NCI-H510A (cell line): ENCODE data around the gene SPRR2F.
"Not testable (repeated sequence)": the region's sequence is repeated elsewhere in the genome, so short reads cannot be mapped to it uniquely, and the experiment has no call there.

Source experiments
- DNase-seq: peaks from one replicate; lab custom pipeline; 2025; lab: John Stamatoyannopoulos, UW

SPRR2F gene

GRCh38 chr1:153113416-153113815 lies at the start of gene SPRR2F:
Gene SPRR2F, minus strand, starts transcription at chr1:153113516. Its CDS starts 783 bp downstream, at chr1:153112733.
- no peak for DNase-seq

GRCh38 chr1:153155541-153155940 lies 42.2 kb upstream of the SPRR2F start:
- no peak for DNase-seq

DNA sequence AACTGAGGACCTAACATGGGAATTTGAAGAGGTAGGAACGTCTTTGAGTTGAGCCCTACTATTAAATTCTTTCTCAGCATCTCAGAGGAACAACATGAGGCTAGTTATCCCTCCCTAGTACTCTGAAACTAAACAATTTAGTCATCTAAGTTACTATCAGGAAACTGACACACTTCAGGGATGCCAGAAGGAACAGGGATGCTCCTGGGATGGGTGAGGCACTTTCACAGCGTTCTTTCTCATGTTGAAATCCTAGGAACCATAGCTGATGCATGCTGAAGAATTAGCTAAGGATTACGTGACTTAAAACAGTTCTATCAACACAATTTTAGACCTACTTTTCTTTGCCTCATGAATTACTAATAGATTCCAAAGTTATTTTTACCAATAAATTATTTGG lies 39.2 kb upstream of the SPRR2F start:
- no peak for DNase-seq

DNA sequence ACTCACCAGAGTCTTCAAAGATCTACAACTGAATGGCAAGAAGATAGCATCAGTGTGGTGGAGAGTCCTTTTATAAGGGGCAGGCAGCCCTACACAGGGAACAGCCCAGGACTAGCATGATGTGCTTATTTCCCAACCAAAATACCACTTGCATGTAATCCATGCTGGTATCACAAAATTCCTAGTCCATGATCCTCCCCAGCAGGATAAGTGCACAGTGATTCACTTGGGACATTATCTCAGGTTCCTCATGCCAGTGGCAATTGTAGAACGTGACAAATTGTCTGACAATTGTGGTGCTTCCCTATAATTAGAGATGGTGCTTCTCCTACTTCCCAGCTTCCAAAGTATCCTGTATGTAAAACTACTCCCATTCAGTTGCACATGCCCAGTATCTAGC lies 37.5 kb upstream of the SPRR2F start, which contains the start of gene SPRR2G:
TSS of gene SPRR2G (minus strand) at position 45 of the 400 bp plus-strand sequence. CDS start 780 bp downstream, outside the sequence.
- no peak for DNase-seq

GRCh38 chr1:153141377-153141776 lies 28.1 kb upstream of the SPRR2F start:
- no peak for DNase-seq

DNA sequence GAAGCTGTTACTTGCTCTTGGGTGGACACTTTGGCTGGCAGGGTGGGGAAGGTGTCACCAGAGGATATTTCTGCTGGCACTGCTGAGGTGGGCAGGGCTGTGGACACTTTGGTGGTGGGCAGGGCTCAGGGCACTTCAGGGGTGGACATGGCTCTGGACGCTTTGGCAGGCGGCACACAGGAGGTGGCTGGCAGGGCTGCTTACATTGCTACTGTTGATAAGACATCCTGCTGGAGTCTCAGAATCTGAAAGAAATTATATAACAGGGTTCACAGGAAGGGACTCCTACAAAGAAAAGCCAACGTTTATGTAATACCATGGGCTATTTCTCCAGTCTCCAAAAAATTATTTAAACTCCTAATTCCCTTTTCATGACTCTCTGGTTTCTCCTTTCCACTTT lies 27.2 kb upstream of the SPRR2F start:
- DNase-seq = no peak

GRCh38 chr1:153133743-153134142 lies 20.4 kb upstream of the SPRR2F start:
- DNase-seq = no peak

- no peak for DNase-seq
Observed at GRCh38 chr1:153133267-153133666, 20.0 kb upstream of the SPRR2F start.

GRCh38 chr1:153128688-153129087 lies 15.4 kb upstream of the SPRR2F start:
- DNase-seq = not testable (repeated sequence)

GRCh38 chr1:153127296-153127695 lies 14.0 kb upstream of the SPRR2F start:
- DNase-seq = no peak

- DNase-seq = no peak
Observed at GRCh38 chr1:153125536-153125935, 12.2 kb upstream of the SPRR2F start.

DNA sequence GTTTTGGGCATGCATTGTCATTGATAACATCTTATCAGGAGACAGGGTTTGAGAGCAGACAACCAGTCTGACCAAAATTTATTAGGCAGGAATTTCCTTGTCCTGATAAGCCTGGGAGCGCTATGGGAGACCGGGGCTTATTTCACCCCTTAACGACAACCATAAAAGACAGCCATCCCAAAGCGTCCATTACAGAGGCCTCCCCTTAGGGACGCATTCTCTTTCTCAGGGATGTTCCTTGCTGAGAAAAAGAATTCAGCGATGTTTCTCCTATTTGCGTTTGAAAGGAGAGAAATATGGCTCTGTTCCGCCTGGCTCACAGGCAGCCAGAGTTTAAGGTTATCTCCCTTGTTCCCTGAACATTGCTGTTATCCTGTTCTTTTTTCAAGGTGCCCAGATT lies 10.5 kb upstream of the SPRR2F start:
- not testable (repeated sequence) for DNase-seq

DNA sequence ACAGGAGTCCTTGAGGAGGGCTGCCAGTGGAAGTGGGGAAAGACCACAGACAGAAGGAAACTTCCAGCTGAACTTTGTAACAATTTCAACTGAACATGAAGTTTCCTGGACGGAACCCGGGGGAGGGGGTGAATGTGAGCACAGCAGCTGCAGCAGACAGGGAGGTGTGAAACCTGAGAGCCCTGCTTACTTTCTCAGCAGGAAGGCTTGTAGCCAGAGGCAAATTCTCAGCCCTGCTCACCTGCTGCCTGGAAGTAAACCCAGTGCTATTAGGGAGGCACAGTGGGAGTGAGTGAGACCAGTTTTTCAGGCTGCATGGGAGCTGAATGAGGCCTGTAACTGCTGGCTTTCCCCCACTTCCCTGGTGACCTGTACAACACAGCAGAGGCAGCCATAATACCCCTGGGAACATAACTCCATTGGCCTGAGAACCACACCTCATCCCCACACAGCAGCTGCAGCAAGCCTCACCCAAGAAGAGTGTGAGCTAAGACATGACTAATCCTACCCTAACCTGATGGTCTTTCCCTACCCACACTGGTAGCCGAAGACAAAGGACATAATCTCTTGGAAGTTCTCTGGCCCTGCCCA lies 9.6 kb upstream of the SPRR2F start:
- DNase-seq = peak; percentile 39

- DNase-seq = no peak
Observed at GRCh38 chr1:153120945-153121344, 7.6 kb upstream of the SPRR2F start.

DNA sequence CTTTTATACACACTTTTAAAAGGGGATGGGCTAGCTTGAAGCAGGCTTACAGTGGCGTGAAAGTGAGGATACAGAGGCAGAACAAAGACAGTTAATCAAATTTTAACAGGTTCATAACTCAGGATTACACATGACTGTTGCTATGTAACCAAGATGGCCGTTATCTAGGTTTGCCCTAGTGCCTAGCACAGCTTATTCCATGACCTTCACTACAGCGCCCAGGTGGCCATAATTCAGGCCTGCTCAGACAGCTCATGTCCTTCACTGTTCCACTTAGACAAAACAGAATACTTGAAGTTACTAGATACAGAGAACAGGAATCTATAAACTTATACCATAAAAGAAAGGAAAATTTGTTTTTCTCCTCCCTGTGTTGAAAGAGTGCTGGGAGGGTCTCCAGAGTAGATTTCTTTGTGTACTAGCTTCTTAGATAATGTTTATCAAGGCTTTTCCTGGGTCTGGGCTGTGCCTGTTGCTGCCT lies 6.2 kb upstream of the SPRR2F start:
- DNase-seq = no peak

GRCh38 chr1:153115264-153115663 lies 1.9 kb upstream of the SPRR2F start:
- not testable (repeated sequence) for DNase-seq

- not testable (repeated sequence) for DNase-seq
Observed at GRCh38 chr1:153112454-153112853, 862 bp downstream of the SPRR2F start.

DNA sequence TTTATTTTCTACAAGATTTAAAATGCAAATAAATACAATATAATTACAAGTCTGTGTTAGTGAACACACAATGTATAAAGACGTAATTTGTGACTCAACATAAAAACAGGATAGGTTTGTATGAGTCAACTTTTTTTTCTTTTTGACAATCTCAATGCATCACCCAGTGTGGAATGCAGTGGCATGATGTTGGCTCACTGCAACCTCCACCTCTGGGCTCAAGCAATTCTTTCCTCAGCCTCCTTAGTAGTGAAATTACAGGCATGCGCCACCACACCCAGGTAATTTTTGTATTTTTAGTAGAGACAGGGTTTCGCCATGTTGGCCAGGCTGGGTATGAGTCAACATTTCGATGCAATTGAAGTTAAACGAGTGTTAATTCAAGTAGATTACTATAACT lies 13.1 kb downstream of the SPRR2F start:
- no peak for DNase-seq

- no peak for DNase-seq
Observed at GRCh38 chr1:153099461-153100045, 13.8 kb downstream of the SPRR2F start.

DNA sequence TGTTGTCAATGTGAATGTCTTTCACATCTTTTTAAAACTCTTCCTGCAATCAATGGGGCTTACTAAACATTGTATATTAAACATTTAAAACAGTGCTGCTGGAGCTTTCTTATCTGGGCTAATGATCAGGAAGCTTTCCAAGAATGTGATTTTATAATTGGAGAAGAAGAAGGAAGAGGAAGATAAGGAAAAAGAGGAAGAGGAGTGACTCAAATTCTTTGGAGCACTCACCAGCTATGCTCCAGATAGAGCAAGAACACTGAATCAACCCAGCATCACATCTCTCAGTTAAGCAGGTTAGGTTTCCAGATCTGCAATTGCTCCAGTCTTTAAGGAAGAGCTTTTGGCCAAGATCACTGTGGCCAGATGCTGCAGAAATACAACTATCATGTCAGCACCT lies 17.6 kb downstream of the SPRR2F start:
- no peak for DNase-seq

- DNase-seq = no peak
Observed at GRCh38 chr1:153094426-153094825, 18.9 kb downstream of the SPRR2F start, which contains the start of gene SPRR2E. Gene SPRR2E, minus strand, starts transcription at chr1:153094526. Its CDS starts 775 bp downstream, at chr1:153093751.

GRCh38 chr1:153087652-153088051 lies 25.7 kb downstream of the SPRR2F start:
- no peak for DNase-seq

DNA sequence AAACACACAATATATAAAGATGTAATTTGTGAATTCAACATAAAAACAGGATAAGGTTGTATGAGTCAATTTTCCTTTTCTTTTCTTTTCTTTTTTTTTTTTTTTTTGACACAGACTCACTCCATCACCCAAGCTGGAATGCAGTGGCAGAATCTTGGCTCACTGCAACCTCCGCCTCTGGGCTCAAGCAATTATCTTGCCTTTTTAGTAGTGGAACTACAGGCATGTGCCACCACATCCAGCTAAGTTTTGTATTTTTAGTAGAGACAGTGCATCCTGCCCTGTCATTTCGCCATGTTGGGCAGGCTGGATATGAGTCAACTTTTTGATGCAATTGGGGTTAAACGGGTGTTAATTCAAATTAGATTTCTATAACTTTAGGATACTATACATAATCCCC lies 31.6 kb downstream of the SPRR2F start:
- no peak for DNase-seq
